GM19238 (cell line): ENCODE data around the gene MYBPHL.

Source experiments
- DNase-seq: peaks from one replicate; pipeline ENCODE4 v3.0.0; 2011; ENCODE audit warnings: low spot score; ENCODE audit not compliant: insufficient read length

Gene MYBPHL

GRCh38 chr1:109306832-109307273, at the start of gene MYBPHL:
Gene MYBPHL (minus strand): TSS chr1:109307011. CDS start chr1:109306991, 20 bp downstream.
- no peak for DNase-seq

- no peak for DNase-seq
Measured at GRCh38 chr1:109356505-109356904, 49.7 kb upstream of the MYBPHL start.

DNA sequence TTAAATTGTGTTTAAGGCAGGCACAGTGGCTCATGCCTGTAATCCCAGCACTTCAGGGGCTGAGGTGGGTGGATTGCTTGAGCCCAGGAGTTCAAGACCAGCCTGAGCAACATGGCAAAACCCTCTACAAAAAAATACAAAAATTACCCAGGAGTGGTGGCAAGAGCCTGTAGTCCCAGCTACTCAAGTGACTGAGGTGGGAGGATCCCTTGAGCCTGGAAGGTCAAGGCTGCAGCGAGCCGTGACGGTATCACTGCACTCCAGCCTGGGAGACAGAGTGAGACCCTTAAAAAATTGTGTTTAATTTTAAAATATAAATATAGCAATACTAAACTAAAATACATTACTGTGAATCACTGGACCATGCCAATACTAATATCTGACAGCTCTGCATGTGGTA, 48.1 kb upstream of the MYBPHL start:
- DNase-seq: no peak

DNA sequence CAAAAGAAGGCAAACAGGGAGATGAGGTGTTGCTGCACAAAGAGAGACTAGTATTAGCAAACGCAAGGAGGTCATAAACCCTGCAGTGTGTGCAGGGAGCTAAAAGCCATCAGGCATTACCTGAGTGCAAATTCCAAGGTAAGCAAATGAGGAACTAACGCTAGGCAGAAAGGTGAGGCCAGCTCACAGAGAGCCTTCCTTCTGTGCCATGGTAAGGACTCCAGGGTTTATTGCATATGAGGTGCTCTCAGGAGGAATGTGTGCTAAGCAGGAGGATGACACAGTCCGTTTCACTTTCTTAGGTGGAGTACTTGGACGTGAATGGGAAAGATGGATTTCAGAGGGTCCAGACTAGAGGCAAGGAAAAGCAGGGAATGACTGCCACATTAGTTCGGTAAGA, 44.6 kb upstream of the MYBPHL start:
- DNase-seq: no peak

DNA sequence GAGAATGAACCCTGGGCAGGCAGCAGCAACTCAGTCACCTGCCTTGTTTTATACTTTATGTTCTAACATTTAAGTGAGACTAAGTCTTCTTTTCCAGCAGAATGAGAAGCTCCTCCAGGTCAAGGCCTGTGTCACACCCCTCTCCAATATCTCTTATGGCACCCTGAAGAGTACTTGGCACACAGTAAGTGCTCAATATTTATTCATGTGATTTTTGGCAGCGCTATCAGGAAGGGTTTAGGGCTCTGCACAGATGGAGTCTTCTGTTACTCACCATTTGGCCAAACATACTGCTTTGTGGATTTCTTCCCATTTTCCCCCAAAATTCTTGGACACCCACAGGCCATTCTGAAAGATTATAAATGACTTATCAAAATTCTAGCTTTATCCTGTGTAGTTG, 43.8 kb upstream of the MYBPHL start:
- DNase-seq: no peak

DNA sequence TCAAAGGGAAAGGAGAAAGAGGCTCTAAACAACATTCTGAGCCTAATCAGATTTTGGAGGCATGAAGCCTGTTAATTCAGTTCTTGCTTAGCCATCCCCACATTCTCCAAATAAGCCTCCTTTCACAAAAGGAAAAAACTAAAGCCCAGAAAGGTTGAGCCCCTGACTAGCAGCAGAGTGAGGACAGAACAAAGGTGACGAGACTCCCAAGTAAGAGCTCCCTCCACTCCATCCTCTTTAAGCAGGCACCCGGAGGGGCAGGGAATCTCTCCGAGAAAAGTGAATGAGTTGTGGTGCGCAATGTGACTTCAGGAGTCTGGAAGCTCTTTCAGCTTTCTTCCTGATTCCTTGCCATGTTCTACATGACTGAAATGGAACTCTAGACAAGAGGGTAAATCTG, 43.4 kb upstream of the MYBPHL start:
- no peak for DNase-seq

DNA sequence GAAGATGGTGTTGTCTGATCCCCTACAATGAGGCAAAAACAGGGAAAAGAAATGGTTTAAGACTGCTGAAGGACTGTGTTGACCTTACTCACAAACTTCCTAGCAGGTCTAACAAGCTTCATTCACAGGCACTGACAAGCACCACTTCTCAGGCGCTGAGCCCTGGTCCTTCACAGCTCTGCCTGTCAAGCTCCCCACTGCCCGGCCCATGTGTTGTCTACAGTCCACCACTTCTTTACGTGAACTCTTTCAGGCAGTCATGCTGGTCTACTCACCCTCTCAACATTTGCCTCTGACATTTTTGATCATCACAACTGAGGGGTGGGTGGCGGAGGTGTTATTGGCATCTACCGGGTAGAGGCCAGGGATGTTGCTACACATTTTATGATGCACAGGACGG, 40.7 kb upstream of the MYBPHL start:
- DNase-seq: no peak

GRCh38 chr1:109341944-109342930, 35.4 kb upstream of the MYBPHL start:
- DNase-seq: no peak

GRCh38 chr1:109338608-109339007, 31.8 kb upstream of the MYBPHL start:
- DNase-seq: no peak

GRCh38 chr1:109338091-109338490, 31.3 kb upstream of the MYBPHL start:
- no peak for DNase-seq

GRCh38 chr1:109335091-109335490, 28.3 kb upstream of the MYBPHL start:
- no peak for DNase-seq

DNA sequence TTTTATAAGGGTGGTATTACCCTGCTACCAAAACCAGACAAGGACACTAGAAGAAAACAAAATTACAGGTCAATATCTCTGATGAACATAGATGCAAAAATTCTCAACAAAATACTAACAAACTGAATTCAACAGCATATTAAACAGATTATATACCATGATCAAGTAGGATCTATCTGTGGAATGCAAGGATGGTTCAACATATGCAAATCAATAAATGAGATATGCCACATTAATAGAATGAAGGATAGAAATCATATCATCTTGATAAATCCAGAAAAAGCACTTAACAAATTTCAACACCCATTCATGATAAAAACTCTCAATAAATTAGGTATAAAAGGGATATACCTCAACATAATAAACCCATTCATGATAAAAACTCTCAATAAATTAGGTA, 24.3 kb upstream of the MYBPHL start:
- no peak for DNase-seq

- DNase-seq: no peak
Measured at GRCh38 chr1:109327285-109327684, 20.5 kb upstream of the MYBPHL start.

- DNase-seq: no peak
Measured at GRCh38 chr1:109322974-109323373, 16.2 kb upstream of the MYBPHL start.

- no peak for DNase-seq
Measured at GRCh38 chr1:109319114-109319513, 12.3 kb upstream of the MYBPHL start.

DNA sequence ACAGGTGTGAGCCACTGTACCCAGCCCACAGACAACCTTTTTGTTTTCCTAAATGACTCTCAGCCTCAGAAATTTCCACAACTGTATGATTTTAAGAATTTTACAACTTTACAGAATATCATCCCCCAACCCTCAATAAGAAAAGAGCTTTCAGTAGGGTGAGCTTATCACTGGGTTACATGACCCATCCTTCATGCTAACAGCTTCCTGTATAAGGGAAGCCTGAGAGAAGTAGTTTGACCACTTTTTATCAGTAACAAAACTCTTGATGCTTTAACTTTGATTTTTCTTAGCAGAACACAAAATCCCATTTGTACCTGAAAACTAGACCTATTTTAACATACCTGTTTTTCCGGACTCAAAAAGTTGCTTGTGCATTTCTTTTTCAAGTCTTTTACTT, 9.7 kb upstream of the MYBPHL start:
- DNase-seq: no peak

- no peak for DNase-seq
Measured at GRCh38 chr1:109315288-109315687, 8.5 kb upstream of the MYBPHL start.

DNA sequence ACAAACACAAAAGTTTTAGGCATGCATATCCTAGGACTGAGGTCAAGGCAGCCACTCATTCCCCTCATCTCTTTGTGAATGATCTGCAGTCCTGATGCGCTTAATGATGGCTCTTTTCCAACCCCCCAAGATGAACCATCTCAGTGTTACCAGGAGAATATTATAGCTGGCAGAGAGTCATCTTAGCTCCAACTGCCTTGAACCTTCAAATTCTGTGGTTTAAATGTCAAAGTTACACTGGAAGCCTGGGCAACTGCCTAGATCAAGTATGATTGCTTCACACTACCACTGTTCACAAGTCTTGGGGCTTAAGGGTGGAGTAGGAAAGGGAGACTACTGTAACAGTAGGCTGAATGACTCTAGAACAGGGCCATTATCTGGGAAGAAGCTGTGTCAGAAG, 8.0 kb upstream of the MYBPHL start:
- no peak for DNase-seq

DNA sequence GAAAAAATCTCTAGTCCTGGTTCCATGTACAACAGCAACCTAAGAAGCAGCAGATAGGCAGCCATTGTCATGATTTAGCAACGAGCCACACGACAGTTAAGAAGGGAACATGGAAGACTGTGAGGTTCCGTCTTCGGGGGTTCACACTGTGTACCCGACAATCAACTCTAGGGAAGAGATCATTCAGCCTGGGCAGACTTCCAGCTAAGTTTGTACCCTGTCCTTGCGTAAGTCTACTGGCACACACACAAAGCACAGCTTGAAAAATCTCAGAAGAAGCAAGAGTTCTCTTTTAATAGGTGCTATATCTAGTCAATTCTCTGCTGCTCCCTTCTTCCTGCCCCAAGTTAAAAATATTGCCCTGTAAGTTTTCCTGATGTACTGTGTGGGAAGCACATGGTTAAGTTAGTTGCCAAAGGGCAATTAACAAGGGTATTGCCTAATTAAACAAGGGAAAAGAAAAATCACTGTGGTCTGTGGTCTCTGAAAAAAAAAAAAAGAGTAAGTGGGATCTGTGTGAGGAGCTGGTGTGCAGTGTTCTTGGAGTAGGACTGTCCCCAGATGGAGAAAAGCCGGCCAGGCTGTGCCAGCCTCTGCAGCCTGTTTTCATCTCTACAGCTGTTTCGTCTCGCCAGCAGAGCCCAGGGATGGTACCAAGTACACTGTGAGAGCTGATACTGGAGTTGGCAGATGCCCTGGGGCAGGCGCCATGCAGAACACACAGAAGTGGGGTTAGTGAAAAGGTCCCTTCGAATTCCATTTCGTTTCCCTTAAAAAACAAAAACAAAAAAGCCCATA, 6.4 kb upstream of the MYBPHL start:
- no peak for DNase-seq

DNA sequence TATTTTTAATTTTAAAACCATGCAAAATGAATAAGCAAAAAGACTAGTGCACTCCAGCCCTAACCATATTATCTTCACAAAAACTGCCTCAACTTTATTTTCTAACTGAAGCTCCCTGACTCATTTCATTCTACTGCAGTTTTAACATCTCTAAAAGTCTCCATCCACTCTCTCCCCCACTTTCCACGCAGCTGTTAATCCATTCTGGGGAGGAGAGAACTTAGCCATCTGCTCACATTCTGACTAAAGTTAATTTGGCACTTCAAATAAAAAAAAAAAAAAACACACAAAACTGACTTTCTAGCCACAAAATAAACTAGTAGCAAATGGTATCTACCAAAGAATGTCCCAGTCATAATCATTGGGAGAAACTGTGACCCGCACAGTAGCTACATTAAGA, 5.4 kb upstream of the MYBPHL start:
- no peak for DNase-seq

DNA sequence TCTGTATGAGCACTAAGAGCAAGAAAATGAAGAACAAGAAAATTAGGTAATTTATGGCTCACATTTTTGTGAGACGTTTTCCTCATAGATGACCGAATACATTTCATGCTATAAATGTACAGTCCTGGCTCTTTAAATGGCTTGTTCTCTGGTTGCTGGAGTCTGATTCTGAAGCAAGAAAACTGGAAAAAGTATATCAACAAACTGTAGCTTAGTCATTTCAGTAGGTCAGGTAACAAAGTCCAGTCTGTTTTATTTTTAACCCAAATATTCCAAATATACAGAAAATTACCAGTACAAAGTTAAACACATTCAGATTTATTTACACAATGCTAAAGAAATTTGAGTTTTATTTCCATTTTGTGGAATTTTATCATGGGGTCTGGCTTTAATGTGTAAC, 2.5 kb upstream of the MYBPHL start:
- DNase-seq: no peak

GRCh38 chr1:109307274-109308021, 637 bp upstream of the MYBPHL start:
- DNase-seq: no peak
